A549 (cell line): ENCODE measurements around the gene CSTPP1. TPM values are rescaled to one million over a fixed set of nuclear protein-coding genes. Genes with fewer than 3 reads are reported as not detected.

Experiments used
- ATAC-seq, 2 experiments: fragments of 200-7000 bp in 1 of 2; fragments of >200 bp in 1 of 2; cut with Nextera tagmentation in 1 of 2; cut with Tn5 transposase in 1 of 2; 3 replicates each; pipeline versions ENCODE4 v1.8.0 to v1.9.1; 2018 to 2020; ENCODE audit warnings: mild to moderate bottlenecking in 1 of 2, moderate library complexity in 1 of 2
- CTCF ChIA-PET: fragments of 300-600 bp; sonication (Branson Sonifier 250); formaldehyde crosslinking; extraction: SDS; loops from one replicate; lab custom pipeline; 2021; ENCODE audit warnings: antibody characterized with exemption, inconsistent platforms; lab: Yijun Ruan, JAX
- POLR2A ChIA-PET: fragments of 350-600 bp; formaldehyde crosslinking; extraction: SDS; loops from one replicate; lab custom pipeline; 2021; ENCODE audit warnings: antibody characterized with exemption, inconsistent platforms; lab: Yijun Ruan, JAX
- DNase-seq, 2 experiments: peaks; one replicate each; pipeline versions ENCODE4 v3.0.0 to v3.0.0-alpha.2; 2011 to 2016; ENCODE audit warnings: low read depth in 1 of 2, low spot score in 1 of 2
- FAIRE-seq: peaks from 2 replicates; lab custom pipeline; 2011; peaks lifted over from hg19 to GRCh38; lab: Jason Lieb, UNC
- H3K27ac ChIP-seq, 2 experiments: fragments of >200 bp; sonication (Bioruptor Twin); formaldehyde crosslinking; 3 replicates each; pipeline ENCODE4 v1.5.1; 2016 to 2017
- H3K4me1 ChIP-seq: fragments of >200 bp; sonication (Bioruptor Twin); formaldehyde crosslinking; 3 replicates; pipeline ENCODE4 v1.6.1; 2016
- H3K4me2 ChIP-seq: fragments of >200 bp; sonication (Bioruptor Twin); formaldehyde crosslinking; 3 replicates; pipeline ENCODE4 v1.6.1; 2016
- H3K4me3 ChIP-seq: fragments of >200 bp; sonication (Bioruptor Twin); formaldehyde crosslinking; 3 replicates; pipeline ENCODE4 v1.5.1; 2016
- H3K9me3 ChIP-seq: fragments of >200 bp; sonication (Bioruptor Twin); formaldehyde crosslinking; 3 replicates; pipeline ENCODE4 v1.6.1; 2016
- CBX8 ChIP-seq: fragments of 200-600 bp; sonication (generic); IDR thresholded peaks from 2 replicates; pipeline ENCODE4 v1.6.1; 2016
- CEBPB ChIP-seq, 2 experiments: fragments of >200 bp in 1 of 2; sonication (Bioruptor Twin) in 1 of 2; formaldehyde crosslinking in 1 of 2; IDR thresholded peaks; 2 replicates each; pipeline ENCODE4 v1.6.1; 2012 to 2016
- EHF ChIP-seq: fragments of 250-450 bp; sonication (Bioruptor Pico); IDR thresholded peaks from 2 replicates; pipeline ENCODE4 v1.5.0; 2020; ENCODE audit warnings: mild to moderate bottlenecking
- EHMT2 ChIP-seq: fragments of 200-600 bp; sonication (generic); IDR thresholded peaks from 2 replicates; pipeline ENCODE4 v1.6.1; 2016; ENCODE audit warnings: antibody characterized with exemption, low read depth, mild to moderate bottlenecking, moderate library complexity
- FOSL2 ChIP-seq, 2 experiments: fragments of 450-650 bp in 1 of 2; fragments of >200 bp in 1 of 2; sonication (Bioruptor Twin) in 1 of 2; formaldehyde crosslinking; IDR thresholded peaks; 2 replicates each; pipeline versions ENCODE4 v1.5.0 to v1.6.1; 2016 to 2020; ENCODE audit warnings: mild to moderate bottlenecking in 1 of 2, moderate library complexity in 1 of 2
- HOXB13 ChIP-seq: fragments of 250-450 bp; sonication (Bioruptor Pico); IDR thresholded peaks from 2 replicates; pipeline ENCODE4 v1.5.0; 2020; ENCODE audit warnings: low read depth, mild to moderate bottlenecking, moderate library complexity
- JUNB ChIP-seq: fragments of >200 bp; sonication (Bioruptor Twin); formaldehyde crosslinking; IDR thresholded peaks from 2 replicates; pipeline ENCODE4 v1.6.1; 2016
- KDM5A ChIP-seq: fragments of 200-600 bp; sonication (generic); IDR thresholded peaks from 2 replicates; pipeline ENCODE4 v1.6.1; 2016; ENCODE audit warnings: antibody characterized with exemption, mild to moderate bottlenecking
- MAFK ChIP-seq: fragments of 450-650 bp; IDR thresholded peaks from 2 replicates; pipeline ENCODE4 v1.6.1; 2014; ENCODE audit not compliant: partially characterized antibody
- MAZ ChIP-seq: fragments of 150-350 bp; IDR thresholded peaks from 2 replicates; pipeline ENCODE4 v1.6.1; 2014; ENCODE audit warnings: antibody characterized with exemption, low read depth, low read length, borderline replicate concordance
- NFE2L2 ChIP-seq: fragments of 150-350 bp; conservative IDR thresholded peaks from 2 replicates; pipeline ENCODE4 v1.6.1; 2014; ENCODE audit warnings: low read length
- POLR2A ChIP-seq: IDR thresholded peaks from 2 replicates; pipeline ENCODE4 v1.6.1; 2012; ENCODE audit warnings: mild to moderate bottlenecking, low read length
- RARB ChIP-seq: fragments of 250-450 bp; sonication (Bioruptor Pico); IDR thresholded peaks from 2 replicates; pipeline ENCODE4 v1.8.0; 2021; ENCODE audit warnings: mild to moderate bottlenecking, moderate library complexity
- SMC3 ChIP-seq: fragments of >200 bp; sonication (Bioruptor Twin); formaldehyde crosslinking; IDR thresholded peaks from 3 replicates; pipeline ENCODE4 v1.6.1; 2018; ENCODE audit warnings: inconsistent platforms
- TP53 ChIP-seq: fragments of 250-450 bp; sonication (Bioruptor Pico); IDR thresholded peaks from 2 replicates; pipeline ENCODE4 v1.5.0; 2021; ENCODE audit warnings: mild to moderate bottlenecking, moderate library complexity
- USF2 ChIP-seq: fragments of 450-650 bp; IDR thresholded peaks from 2 replicates; pipeline ENCODE4 v1.6.1; 2014; ENCODE audit warnings: antibody characterized with exemption
- WGBS: methylation state at CpG from one replicate; pipeline ENCODE4 v1.1.6; 2017; ENCODE audit errors: missing lambda C conversion rate; 5-methylcytosine and 5-hydroxymethylcytosine counted together
- polyA plus RNA-seq, 4 experiments: library from polyadenylated mRNA; depleted of rRNA in 3 of 4; stranded (reverse); fragments of >200 nt; fragmentation: RNase III in 1 of 4; extraction: RNeasy Plus Mini Kit Qiagen cat#74134 plus additional on column Dnase treatment in 1 of 4; gene quantifications; 2 replicates in 3 of 4; 3 replicates in 1 of 4; pipeline ENCODE4 v1.2.3, GENCODE V29; 2011 to 2017

The CSTPP1 gene
- polyA plus RNA-seq, 2 of the 4 experiments (the other 2 are of a cell fraction), result 31.5 to 34.5 TPM

GRCh38 chr11:47056261-47056915, 119.8 kb downstream of the CSTPP1 start:
- TF ChIP-seq EHF (CRISPR knock-in tag), result no peak
- TF ChIP-seq, all 56 proteins: peak for 0
- FAIRE-seq (no peak), ATAC-seq (no peak), DNase-seq (no peak)
- Histone ChIP-seq H3K4me1 (peaks cover 11% of the 10 kb centered on the region), H3K27ac (no peak overlapping the region), H3K4me2 (no peak overlapping the region), H3K4me3 (no peak overlapping the region), H3K9me3 (no peaks in the 10 kb centered on the region)
- 73% methylated on average over 3 of the region's 3 CpGs for WGBS
- ChIA-PET CTCF (no interaction called here), POLR2A (no interaction called here)

GRCh38 chr11:47057365-47057764, 120.8 kb downstream of the CSTPP1 start:
- CTCF ChIA-PET, result no interaction called here
- FAIRE-seq, result no peak
- H3K4me3 ChIP-seq, result no peak overlapping the region
- no peak for TF ChIP-seq EHMT2
- no peak for TF ChIP-seq FOSL2 (IDR thresholded peaks at IDR 0.05)
- TF ChIP-seq FOSL2 (CRISPR knock-in tag; IDR thresholded peaks at IDR 0.05), result no peak
- no peak for TF ChIP-seq HOXB13 (CRISPR knock-in tag)
- no peak for TF ChIP-seq KDM5A
- no peak for TF ChIP-seq POLR2A
- no peak for TF ChIP-seq USF2
- no peak for TF ChIP-seq TP53 (CRISPR knock-in tag)
- TF ChIP-seq, all 56 proteins: peak for 0
- Histone ChIP-seq H3K4me2 (no peak overlapping the region), H3K27ac (no peak overlapping the region), H3K9me3 (no peaks in the 10 kb centered on the region), H3K4me1 (peaks cover 17% of the 10 kb centered on the region)
- ATAC-seq (no peak), DNase-seq (no peak)
- POLR2A ChIA-PET, result no interaction called here

- TF ChIP-seq MAFK (peak; percentile 61), RARB (CRISPR knock-in tag) (no peak), NFE2L2 (peak; percentile 32; the same call in 1 of the 2 replicates)
- no peak overlapping the region for H3K4me3 ChIP-seq
- H3K4me2 ChIP-seq, result peak overlapping the region; percentile 46
- peaks cover 17% of the 10 kb centered on the region for H3K4me1 ChIP-seq
- FAIRE-seq (no peak), ATAC-seq (peak in 1 of 2 experiments; percentile 45; a peak in 2 of 6 replicates), DNase-seq (peak in 1 of 2 experiments; percentile 31)
- no peaks in the 10 kb centered on the region for H3K9me3 ChIP-seq
- POLR2A ChIA-PET, result interaction anchor here (0.6 kb wide), 2 partner anchors 10 to 477 kb away, joined by 4 to 8 read pairs; no protein-coding TSS in a partner anchor
- H3K27ac ChIP-seq, result peak overlapping the region; percentile 63 to 74
- WGBS, result 58% methylated on average over 2 of the region's 2 CpGs
- CTCF ChIA-PET, result interaction anchor here (0.5 kb wide), 1 partner anchor 99 kb away, joined by 5 read pairs; no protein-coding TSS in a partner anchor
Observed at GRCh38 chr11:47060807-47061206, 124.2 kb downstream of the CSTPP1 start.

GRCh38 chr11:47061429-47062178, 125.0 kb downstream of the CSTPP1 start:
- peak overlapping the region; percentile 46; the same call in 2 of the 3 replicates for H3K4me2 ChIP-seq
- ChIA-PET POLR2A (no interaction called here), CTCF (no interaction called here)
- FAIRE-seq, result peak; percentile 13
- peak overlapping the region; percentile 63 to 74; a peak in 5 of 6 replicates for H3K27ac ChIP-seq
- H3K4me1 ChIP-seq, result peaks cover 17% of the 10 kb centered on the region
- no peak; a peak in 1 of 6 replicates for ATAC-seq
- TF ChIP-seq JUNB (no peak), CBX8 (no peak), CEBPB (IDR thresholded peaks at IDR 0.05) (peak; percentile 18 to 67; a peak in 3 of 4 replicates), MAZ (no peak), SMC3 (no peak)
- H3K4me3 ChIP-seq, result no peak overlapping the region
- DNase-seq, result no peak
- WGBS, result 91% methylated on average over 3 of the region's 3 CpGs
- H3K9me3 ChIP-seq, result no peaks in the 10 kb centered on the region
